Measurements from ENCODE around the gene TBX10. TPM values are rescaled to one million over a fixed set of nuclear protein-coding genes. Genes with fewer than 3 reads are reported as not detected.

TBX10 gene
- total and polyA plus RNA-seq, 4 donors, result not detected

- peak; percentile 97 to 98 (median 98) for DNase-seq
- peak within 1 kb of the TSS; percentile 80 to 84 for H3K27ac ChIP-seq (ENCODE audit: low read depth in 1 of 2, low read length in 1 of 2)
- ATAC-seq (ENCODE audit: insufficient read depth, low FRiP score), result peak; percentile 97
- TF ChIP-seq CTCF (IDR thresholded peaks at IDR 0.05; ENCODE audit: control extremely low read depth, extremely low read depth), result peak; percentile 89
- peak within 1 kb of the TSS; percentile 82 to 89 for H3K9ac ChIP-seq (ENCODE audit: insufficient read depth in 1 of 2, low read length in 2 of 2)
- H3K4me1 ChIP-seq (ENCODE audit: control insufficient read depth in 5 of 5, insufficient read depth in 5 of 5, low read length in 5 of 5), result peaks cover 0 to 22% (median 5%) of the 10 kb centered on the region in 5 donors
- WGBS, 2 donors, result 0 to 1% methylated on average over 54 to 69 of the region's 69 CpGs
- no peaks in the 10 kb centered on the region for H3K27me3 ChIP-seq (ENCODE audit: control insufficient read depth in 3 of 3, insufficient read depth in 3 of 3, low read length in 2 of 3)
- no peaks in the 10 kb centered on the region for H3K9me3 ChIP-seq (ENCODE audit: control insufficient read depth in 4 of 4, insufficient read depth in 3 of 4, low read length in 3 of 4)
- H3K4me3 ChIP-seq, result peak within 1 kb of the TSS; percentile 81
- H3K36me3 ChIP-seq (ENCODE audit: control insufficient read depth in 4 of 4, insufficient read depth in 4 of 4, low read length in 4 of 4), result peaks cover 0 to 25% (median 4%) of the 10 kb centered on the region in 4 donors
These were observed 32.9 kb downstream of the TBX10 start, which contains the start of gene NDUFV1 for GRCh38 chr11:67606492-67607295. NDUFV1 (plus strand) TSS chr11:67606936; CDS start chr11:67607005, 69 bp downstream.

- H3K27me3 ChIP-seq (ENCODE audit: control insufficient read depth in 3 of 3, insufficient read depth in 3 of 3, low read length in 2 of 3), result no peaks in the 10 kb centered on the region
- H3K9me3 ChIP-seq (ENCODE audit: control insufficient read depth in 4 of 4, insufficient read depth in 3 of 4, low read length in 3 of 4), result no peaks in the 10 kb centered on the region
- peak overlapping the region in 1 of 2 donors; percentile 70 for H3K9ac ChIP-seq (ENCODE audit: insufficient read depth in 1 of 2, low read length in 2 of 2)
- H3K4me3 ChIP-seq, result peak overlapping the region; percentile 81
- WGBS, 2 donors, result 37 to 50% methylated on average over 17 of the region's 17 CpGs
- peaks cover 0 to 22% (median 5%) of the 10 kb centered on the region in 5 donors for H3K4me1 ChIP-seq (ENCODE audit: control insufficient read depth in 5 of 5, insufficient read depth in 5 of 5, low read length in 5 of 5)
- peak overlapping the region in 1 of 2 donors; percentile 79 for H3K27ac ChIP-seq (ENCODE audit: low read depth in 1 of 2, low read length in 1 of 2)
- peak; percentile 80 to 91 (median 84) for DNase-seq
- TF ChIP-seq CTCF (IDR thresholded peaks at IDR 0.05; ENCODE audit: control extremely low read depth, extremely low read depth), result no peak
- no peak for ATAC-seq (ENCODE audit: insufficient read depth, low FRiP score)
- peaks cover 0 to 19% (median 3%) of the 10 kb centered on the region in 4 donors for H3K36me3 ChIP-seq (ENCODE audit: control insufficient read depth in 4 of 4, insufficient read depth in 4 of 4, low read length in 4 of 4)
These were observed 33.5 kb downstream of the TBX10 start for GRCh38 chr11:67606093-67606491.

GRCh38 chr11:67605231-67606011 is 34.1 kb downstream of the TBX10 start:
- Histone ChIP-seq H3K36me3 (ENCODE audit: control insufficient read depth in 4 of 4, insufficient read depth in 4 of 4, low read length in 4 of 4) (peaks cover 0 to 12% (median 3%) of the 10 kb centered on the region in 4 donors), H3K4me3 (no peak overlapping the region), H3K9me3 (ENCODE audit: control insufficient read depth in 4 of 4, insufficient read depth in 3 of 4, low read length in 3 of 4) (no peaks in the 10 kb centered on the region), H3K9ac (ENCODE audit: insufficient read depth in 1 of 2, low read length in 2 of 2) (no peak overlapping the region), H3K27me3 (ENCODE audit: control insufficient read depth in 3 of 3, insufficient read depth in 3 of 3, low read length in 2 of 3) (no peaks in the 10 kb centered on the region), H3K27ac (ENCODE audit: low read depth in 1 of 2, low read length in 1 of 2) (peak overlapping the region in 1 of 2 donors; percentile 26), H3K4me1 (ENCODE audit: control insufficient read depth in 5 of 5, insufficient read depth in 5 of 5, low read length in 5 of 5) (peaks cover 0 to 22% (median 5%) of the 10 kb centered on the region in 5 donors)
- ATAC-seq (ENCODE audit: insufficient read depth, low FRiP score) (no peak), DNase-seq (no peak)
- WGBS, 2 donors, result 71% methylated on average over 11 of the region's 11 CpGs
- TF ChIP-seq CTCF (IDR thresholded peaks at IDR 0.05; ENCODE audit: control extremely low read depth, extremely low read depth), result no peak

Data from lung (tissue), 12 donors.